Mesothelial cell of epicardium (in vitro differentiated cells): ENCODE results near the gene HYLS1. TPM values are rescaled to one million over a fixed set of nuclear protein-coding genes. Genes with fewer than 3 reads are reported as not detected.

Experiments
- DNase-seq, 2 experiments: peaks; one replicate each; pipeline ENCODE4 v3.0.0; 2021; ENCODE audit warnings: low spot score in 2 of 2; ENCODE audit not compliant: unreplicated experiment in 2 of 2
- H3K27ac Mint-ChIP-seq: 2 replicates; pipeline ENCODE4 v1.8.0; 2021; ENCODE audit warnings: mixed read lengths
- H3K27me3 Mint-ChIP-seq: 2 replicates; pipeline ENCODE4 v1.8.0; 2021; ENCODE audit warnings: low read depth, mixed read lengths
- H3K36me3 Mint-ChIP-seq: 2 replicates; pipeline ENCODE4 v1.8.0; 2021; ENCODE audit warnings: mixed read lengths
- H3K4me1 Mint-ChIP-seq: 2 replicates; pipeline ENCODE4 v1.8.0; 2021; ENCODE audit warnings: mixed read lengths
- H3K4me3 Mint-ChIP-seq: 2 replicates; pipeline ENCODE4 v1.8.0; 2021; ENCODE audit warnings: mild to moderate bottlenecking, moderate library complexity, mixed read lengths
- H3K9me3 Mint-ChIP-seq: 2 replicates; pipeline ENCODE4 v1.8.0; 2021; ENCODE audit warnings: mixed read lengths
- CTCF ChIP-seq: fragments of 200-600 bp; sonication (generic); IDR thresholded peaks from one replicate; pipeline ENCODE4 v1.5.0; 2021; ENCODE audit warnings: antibody characterized with exemption; ENCODE audit not compliant: unreplicated experiment
- total RNA-seq: library from RNA; stranded (reverse); gene quantifications from 3 replicates; pipeline ENCODE4 v1.2.1, GENCODE V29; 2021

Gene HYLS1
- total RNA-seq, 1 donor from 2014 or later, result 5.8 TPM

GRCh38 chr11:125946712-125947418 is 59.4 kb downstream of the HYLS1 start:
- Mint-ChIP-seq H3K27ac (no peak overlapping the region), H3K36me3 (no peaks in the 10 kb centered on the region), H3K27me3 (peaks cover 2% of the 10 kb centered on the region), H3K4me3 (no peak overlapping the region), H3K9me3 (no peaks in the 10 kb centered on the region), H3K4me1 (peaks cover 20% of the 10 kb centered on the region)
- no peak for TF ChIP-seq CTCF
- DNase-seq, result no peak

GRCh38 chr11:125947419-125948277 is 60.2 kb downstream of the HYLS1 start:
- peaks cover 2% of the 10 kb centered on the region for H3K27me3 Mint-ChIP-seq

DNA sequence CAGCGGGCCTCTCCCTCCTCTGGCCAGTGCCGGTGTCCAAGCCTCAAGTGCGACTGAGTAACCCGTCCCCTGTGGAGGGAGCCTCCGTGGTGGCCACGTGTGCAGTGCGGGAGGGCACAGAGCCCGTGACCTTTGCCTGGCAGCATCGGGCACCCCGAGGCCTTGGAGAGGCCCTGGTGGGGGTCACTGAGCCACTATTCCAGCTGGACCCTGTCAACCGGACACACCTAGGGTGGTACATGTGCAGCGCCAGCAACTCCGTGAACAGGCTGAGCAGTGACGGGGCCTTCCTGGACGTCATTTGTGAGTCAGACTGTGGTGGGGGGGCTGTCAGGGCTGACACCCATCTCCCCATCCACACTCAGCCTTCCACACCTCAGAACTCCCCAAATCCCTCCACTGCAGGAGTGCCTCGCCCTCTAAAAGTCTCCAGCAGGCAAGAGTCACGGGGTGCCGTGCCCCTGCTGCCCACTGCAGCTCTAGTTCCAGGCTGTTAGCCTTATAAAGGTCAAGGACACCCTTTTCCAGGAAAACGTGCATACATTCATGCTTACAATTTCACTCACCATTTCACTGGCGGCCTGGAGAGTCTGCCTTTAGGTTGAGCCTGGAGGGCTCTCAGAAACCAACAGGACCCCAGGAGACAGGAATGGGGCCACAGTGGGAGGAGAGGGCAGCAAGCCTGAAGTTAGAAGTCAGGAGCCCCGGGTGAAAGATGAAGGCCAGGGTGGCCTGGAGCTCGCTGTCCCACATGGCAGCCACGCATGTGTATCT is 61.0 kb downstream of the HYLS1 start:
- Mint-ChIP-seq H3K9me3 (no peaks in the 10 kb centered on the region), H3K4me1 (peaks cover 27% of the 10 kb centered on the region), H3K36me3 (no peaks in the 10 kb centered on the region), H3K27me3 (peaks cover 2% of the 10 kb centered on the region), H3K4me3 (no peak overlapping the region), H3K27ac (no peak overlapping the region)
- no peak for DNase-seq
- TF ChIP-seq CTCF, result no peak

More at GRCh38 chr11:125947419-125948277, 60.2 kb downstream of the HYLS1 start:
- H3K36me3 Mint-ChIP-seq, result no peaks in the 10 kb centered on the region
- no peaks in the 10 kb centered on the region for H3K9me3 Mint-ChIP-seq
- H3K4me3 Mint-ChIP-seq, result no peak overlapping the region
- H3K27ac Mint-ChIP-seq, result no peak overlapping the region
- H3K4me1 Mint-ChIP-seq, result peaks cover 20% of the 10 kb centered on the region
- DNase-seq, result no peak
- TF ChIP-seq CTCF, result no peak

- Mint-ChIP-seq H3K27me3 (no peaks in the 10 kb centered on the region), H3K4me3 (no peak overlapping the region), H3K4me1 (peaks cover 27% of the 10 kb centered on the region), H3K27ac (no peak overlapping the region), H3K9me3 (no peaks in the 10 kb centered on the region), H3K36me3 (no peaks in the 10 kb centered on the region)
- DNase-seq, result no peak
- TF ChIP-seq CTCF, result no peak
Observed at GRCh38 chr11:125949271-125950177, 62.1 kb downstream of the HYLS1 start.

DNA sequence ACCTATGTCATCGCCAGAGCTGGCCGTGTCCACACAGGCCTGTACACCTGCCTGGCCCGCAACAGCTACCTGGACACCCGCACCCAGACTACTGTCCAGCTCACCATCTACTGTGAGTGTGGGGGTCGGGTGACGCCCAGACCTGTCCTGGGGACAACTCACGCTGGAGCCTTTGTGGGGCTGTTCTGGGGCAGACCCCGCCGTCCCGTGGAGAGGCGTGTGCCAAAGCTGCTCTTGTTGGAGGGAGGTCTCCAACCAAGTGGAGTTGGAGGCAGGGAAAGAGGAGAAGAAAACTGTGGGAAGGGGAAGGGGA is 62.7 kb downstream of the HYLS1 start:
- Mint-ChIP-seq H3K9me3 (no peaks in the 10 kb centered on the region), H3K36me3 (no peaks in the 10 kb centered on the region), H3K4me1 (peaks cover 27% of the 10 kb centered on the region), H3K27ac (no peak overlapping the region), H3K4me3 (no peak overlapping the region), H3K27me3 (no peaks in the 10 kb centered on the region)
- DNase-seq, result no peak
- TF ChIP-seq CTCF, result no peak
